Natural killer cell (primary cell): ENCODE results near the gene ADAMTS17. TPM values are rescaled to one million over a fixed set of nuclear protein-coding genes. Genes with fewer than 3 reads are reported as not detected.

Experiments
- ATAC-seq, 3 donors: fragments of 150-1000 bp in 2 of 3; fragments of 200-7000 bp in 1 of 3; cut with Tn5 transposase; 1 replicate in 1 of 3; 2 replicates in 2 of 3; pipeline ENCODE4 v1.10.0; 2021; ENCODE audit warnings: mild to moderate bottlenecking in 2 of 3, moderate library complexity in 2 of 3
- DNase-seq, 2 donors: peaks; one replicate each; pipeline versions ENCODE4 v3.0.0 to v3.0.0-alpha.2; 2013 to 2021; ENCODE audit warnings: mixed read lengths in 1 of 2
- H3K27ac ChIP-seq: one replicate; pipeline ENCODE4 v1.5.1; 2013; ENCODE audit warnings: mild to moderate bottlenecking, low read length
- H3K27me3 ChIP-seq: one replicate; pipeline ENCODE4 v1.6.1; 2013; ENCODE audit warnings: low read length; ENCODE audit not compliant: control insufficient read depth, insufficient read depth
- H3K36me3 ChIP-seq: one replicate; pipeline ENCODE4 v1.6.1; 2013; ENCODE audit warnings: low read length; ENCODE audit not compliant: control insufficient read depth, insufficient read depth
- H3K4me1 ChIP-seq: one replicate; pipeline ENCODE4 v1.6.1; 2013; ENCODE audit warnings: low read length; ENCODE audit not compliant: control insufficient read depth, insufficient read depth
- H3K4me3 ChIP-seq: one replicate; pipeline ENCODE4 v1.5.1; 2013; ENCODE audit warnings: low read length
- H3K9me3 ChIP-seq: one replicate; pipeline ENCODE4 v1.6.1; 2013; ENCODE audit warnings: low read length; ENCODE audit not compliant: control insufficient read depth, insufficient read depth
- H3K27ac Mint-ChIP-seq, 2 donors: one replicate each; pipeline ENCODE4 v1.8.0; 2022; ENCODE audit warnings: mild to moderate bottlenecking in 2 of 2, mixed read lengths in 2 of 2, moderate library complexity in 1 of 2
- H3K27me3 Mint-ChIP-seq, 2 donors: one replicate each; pipeline ENCODE4 v1.8.0; 2022; ENCODE audit warnings: low read depth in 2 of 2, mixed read lengths in 2 of 2
- H3K36me3 Mint-ChIP-seq: one replicate; pipeline ENCODE4 v1.8.0; 2022; ENCODE audit warnings: mixed read lengths
- H3K4me1 Mint-ChIP-seq, 2 donors: one replicate each; pipeline ENCODE4 v1.8.0; 2022; ENCODE audit warnings: mixed read lengths in 2 of 2
- H3K4me3 Mint-ChIP-seq: one replicate; pipeline ENCODE4 v1.8.0; 2022; ENCODE audit warnings: mild to moderate bottlenecking, moderate library complexity, mixed read lengths
- H3K9me3 Mint-ChIP-seq, 2 donors: one replicate each; pipeline ENCODE4 v1.8.0; 2022; ENCODE audit warnings: mixed read lengths in 2 of 2
- WGBS: methylation state at CpG from one replicate; pipeline ENCODE4 v1.1.7; 2013; ENCODE audit warnings: missing lambda C conversion rate; ENCODE audit not compliant: insufficient coverage; 5-methylcytosine and 5-hydroxymethylcytosine counted together
- intact Hi-C: fragments of 100-400 bp; cut with micrococcal nuclease; formaldehyde crosslinking; loops from one replicate; pipeline ENCODE4 v1.14.2; 2022
- total RNA-seq, 4 donors: library from RNA; stranded (reverse); fragments of 120-200 nt in 1 of 4; gene quantifications; one replicate each; pipeline versions ENCODE4 v1.2.3 to v1.2.4, GENCODE V29; 2013 to 2022
- TF ChIP-seq, protein P1 (sequence below): fragments of 200-600 bp; IDR thresholded peaks from one replicate; pipeline ENCODE4 v1.8.0; 2022; ENCODE audit warnings: antibody characterized with exemption

ADAMTS17 gene
- total RNA-seq, 3 donors from 2014 or later (not counting 1 experiment from before 2014, with no cell fraction given): 4.8 to 9.5 (median 5.3) TPM

DNA sequence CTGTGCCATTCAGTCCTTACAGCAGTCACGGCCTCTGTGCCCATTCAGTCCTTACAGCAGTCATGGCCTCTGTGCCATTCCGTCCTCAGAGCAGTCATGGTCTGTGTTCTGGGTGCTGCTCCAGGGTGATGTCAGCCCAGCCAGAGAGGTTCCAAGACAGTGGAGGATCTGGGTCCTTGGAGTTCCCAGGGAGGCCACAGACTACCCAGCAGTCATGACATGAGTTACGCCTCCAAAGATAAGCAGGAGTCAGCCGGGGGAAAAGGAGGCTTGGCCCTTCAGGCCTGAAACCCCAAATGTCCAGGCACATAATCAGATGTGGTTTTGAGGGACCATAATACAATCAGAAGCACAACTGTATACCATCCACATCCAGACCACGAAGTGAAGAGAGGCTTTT is 115.7 kb downstream of the ADAMTS17 start:
- Mint-ChIP-seq H3K27ac (no peak overlapping the region), H3K27me3 (no peaks in the 10 kb centered on the region), H3K36me3 (no peaks in the 10 kb centered on the region), H3K4me1 (peaks cover 16% of the 10 kb centered on the region in 2 donors), H3K9me3 (no peaks in the 10 kb centered on the region), H3K4me3 (no peak overlapping the region)
- no peaks in the 10 kb centered on the region for H3K9me3 ChIP-seq
- intact Hi-C loops: no loop called here
- 88% methylated on average over 5 of the region's 5 CpGs for WGBS
- no peak overlapping the region for H3K27ac ChIP-seq
- no peak overlapping the region for H3K4me3 ChIP-seq
- no peak for DNase-seq
- H3K4me1 ChIP-seq: peaks cover 20% of the 10 kb centered on the region
- TF ChIP-seq, protein P1, sequence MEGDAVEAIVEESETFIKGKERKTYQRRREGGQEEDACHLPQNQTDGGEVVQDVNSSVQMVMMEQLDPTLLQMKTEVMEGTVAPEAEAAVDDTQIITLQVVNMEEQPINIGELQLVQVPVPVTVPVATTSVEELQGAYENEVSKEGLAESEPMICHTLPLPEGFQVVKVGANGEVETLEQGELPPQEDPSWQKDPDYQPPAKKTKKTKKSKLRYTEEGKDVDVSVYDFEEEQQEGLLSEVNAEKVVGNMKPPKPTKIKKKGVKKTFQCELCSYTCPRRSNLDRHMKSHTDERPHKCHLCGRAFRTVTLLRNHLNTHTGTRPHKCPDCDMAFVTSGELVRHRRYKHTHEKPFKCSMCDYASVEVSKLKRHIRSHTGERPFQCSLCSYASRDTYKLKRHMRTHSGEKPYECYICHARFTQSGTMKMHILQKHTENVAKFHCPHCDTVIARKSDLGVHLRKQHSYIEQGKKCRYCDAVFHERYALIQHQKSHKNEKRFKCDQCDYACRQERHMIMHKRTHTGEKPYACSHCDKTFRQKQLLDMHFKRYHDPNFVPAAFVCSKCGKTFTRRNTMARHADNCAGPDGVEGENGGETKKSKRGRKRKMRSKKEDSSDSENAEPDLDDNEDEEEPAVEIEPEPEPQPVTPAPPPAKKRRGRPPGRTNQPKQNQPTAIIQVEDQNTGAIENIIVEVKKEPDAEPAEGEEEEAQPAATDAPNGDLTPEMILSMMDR: no peak
- H3K36me3 ChIP-seq: no peaks in the 10 kb centered on the region
- H3K27me3 ChIP-seq: no peaks in the 10 kb centered on the region
- no peak for ATAC-seq

DNA sequence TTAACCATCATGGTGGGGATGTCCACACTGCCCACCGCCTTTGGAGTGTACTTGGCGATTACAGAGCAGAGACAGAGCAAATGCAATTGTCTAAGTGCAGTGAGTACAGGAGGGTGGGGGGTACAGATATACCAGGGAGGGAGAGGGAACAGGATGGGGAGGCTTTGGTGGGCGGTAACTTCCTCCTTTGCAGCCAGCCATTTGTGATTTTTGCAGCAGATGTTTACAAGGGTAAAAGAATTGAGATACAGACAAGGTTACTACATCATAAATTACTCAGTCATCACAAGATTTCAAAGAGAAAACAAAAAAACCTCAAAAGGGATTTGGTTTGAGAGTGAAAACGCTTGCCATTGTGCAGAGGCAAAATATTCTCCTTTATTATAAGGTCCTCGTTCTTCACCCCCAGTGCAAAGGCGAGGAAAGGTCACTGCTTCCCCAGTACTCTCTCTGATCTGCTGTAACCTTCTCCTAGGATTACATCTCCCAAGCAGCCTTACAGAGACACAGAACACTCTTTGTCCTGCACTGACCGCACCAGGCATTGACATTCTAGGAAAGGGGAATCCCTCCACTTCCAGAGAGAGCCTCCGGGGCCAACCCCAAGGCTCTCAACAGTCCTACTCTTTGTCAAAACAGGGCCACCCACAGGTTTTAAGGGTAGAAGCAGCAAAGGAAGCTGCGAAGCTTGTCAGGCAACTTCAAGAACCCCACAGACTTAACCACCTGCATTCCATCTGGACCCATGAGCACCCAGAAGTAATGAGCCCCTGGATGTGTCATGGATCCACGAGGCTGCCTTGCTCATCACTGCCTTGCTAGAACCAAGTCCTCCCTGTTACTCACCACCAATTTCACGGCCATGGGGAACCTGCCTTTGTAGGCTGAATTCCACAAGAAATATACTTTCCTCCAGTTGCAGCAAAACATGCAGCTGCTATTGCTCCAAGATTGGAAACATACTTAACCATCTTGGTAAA is 117.3 kb downstream of the ADAMTS17 start:
- intact Hi-C loops: no loop called here
- no peak overlapping the region for H3K4me3 Mint-ChIP-seq
- Histone ChIP-seq H3K36me3 (no peaks in the 10 kb centered on the region), H3K27ac (no peak overlapping the region), H3K27me3 (no peaks in the 10 kb centered on the region), H3K4me3 (no peak overlapping the region), H3K4me1 (peaks cover 10% of the 10 kb centered on the region), H3K9me3 (no peaks in the 10 kb centered on the region)
- WGBS: 78% methylated on average over 10 of the region's 11 CpGs
- peaks cover 5 to 10% of the 10 kb centered on the region in 2 donors for H3K4me1 Mint-ChIP-seq
- ATAC-seq: no peak
- DNase-seq: peak in 1 of 2 donors; percentile 16
- no peak overlapping the region for H3K27ac Mint-ChIP-seq
- TF ChIP-seq, protein P1: no peak
- no peaks in the 10 kb centered on the region for H3K9me3 Mint-ChIP-seq
- H3K36me3 Mint-ChIP-seq: no peaks in the 10 kb centered on the region
- peaks cover 0 to 5% of the 10 kb centered on the region in 2 donors for H3K27me3 Mint-ChIP-seq

DNA sequence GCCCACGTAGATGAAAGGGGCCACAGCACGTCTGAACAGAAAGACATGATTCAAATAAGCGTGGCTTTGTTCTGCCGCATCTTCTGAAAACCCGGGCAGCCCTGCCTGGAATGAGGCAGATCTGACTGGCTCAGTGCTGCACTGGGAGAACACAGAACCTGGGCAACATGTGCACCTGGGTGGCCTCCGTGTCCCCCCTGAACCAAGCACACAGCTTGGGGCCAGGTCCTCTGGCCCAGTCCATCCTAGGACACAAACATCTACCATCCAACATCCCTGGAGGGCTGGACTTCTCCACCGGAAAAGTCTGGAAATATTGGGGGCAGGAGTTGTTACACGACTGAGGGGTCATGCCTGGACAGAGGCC is 119.4 kb downstream of the ADAMTS17 start:
- intact Hi-C loops: no loop called here
- no peak overlapping the region for H3K27ac ChIP-seq
- peaks cover 3 to 20% of the 10 kb centered on the region in 2 donors for H3K27me3 Mint-ChIP-seq
- TF ChIP-seq, protein P1: no peak
- no peaks in the 10 kb centered on the region for H3K9me3 Mint-ChIP-seq
- DNase-seq (no peak), ATAC-seq (no peak)
- H3K36me3 Mint-ChIP-seq: no peaks in the 10 kb centered on the region
- no peaks in the 10 kb centered on the region for H3K36me3 ChIP-seq
- H3K4me1 Mint-ChIP-seq: peaks cover 0 to 4% of the 10 kb centered on the region in 2 donors
- no peaks in the 10 kb centered on the region for H3K27me3 ChIP-seq
- H3K4me1 ChIP-seq: no peaks in the 10 kb centered on the region
- H3K27ac Mint-ChIP-seq: no peak overlapping the region
- no peaks in the 10 kb centered on the region for H3K9me3 ChIP-seq
- WGBS: 88% methylated on average over 8 of the region's 8 CpGs
- H3K4me3 ChIP-seq: no peak overlapping the region
- no peak overlapping the region for H3K4me3 Mint-ChIP-seq
